HEK293 (cell line): ENCODE measurements around the gene ARID5A.
A peak's percentile ranks its signal among the peaks of the same experiment; 100 is the strongest.
"Not testable (repeated sequence)": the region's sequence is repeated elsewhere in the genome, so short reads cannot be mapped to it uniquely, and the experiment has no call there.

Experiments
- CTCF ChIA-PET: fragments of 350-600 bp; formaldehyde crosslinking; extraction: SDS; loops from one replicate; lab custom pipeline; 2021; ENCODE audit warnings: antibody characterized with exemption; lab: Yijun Ruan, JAX
- POLR2A ChIA-PET: fragments of 300-600 bp; formaldehyde crosslinking; extraction: SDS; loops from one replicate; lab custom pipeline; 2020; ENCODE audit warnings: antibody characterized with exemption, inconsistent platforms; lab: Yijun Ruan, JAX
- H3K27ac ChIP-seq: fragments of 200-500 bp; sonication (Bioruptor generic); 2 replicates; pipeline ENCODE4 v1.5.1; 2014; ENCODE audit warnings: low read depth, low read length, control low read depth, inconsistent platforms; ENCODE audit errors: extremely low read depth
- H3K36me3 ChIP-seq, 2 experiments: fragments of 200-500 bp in 1 of 2; sonication (Bioruptor generic) in 1 of 2; 1 replicate in 1 of 2; 2 replicates in 1 of 2; pipeline ENCODE4 v1.5.1; 2014 to 2017; ENCODE audit warnings: inconsistent platforms in 2 of 2, low read length in 2 of 2; ENCODE audit not compliant: control insufficient read depth in 2 of 2, insufficient read depth in 1 of 2
- H3K4me1 ChIP-seq: fragments of 200-500 bp; sonication (Bioruptor generic); 2 replicates; pipeline ENCODE4 v1.5.1; 2014; ENCODE audit warnings: mild to moderate bottlenecking, low read length, inconsistent platforms; ENCODE audit not compliant: control insufficient read depth, insufficient read depth
- H3K4me3 ChIP-seq: 2 replicates; pipeline ENCODE4 v1.5.1; 2011; ENCODE audit warnings: low read depth, mild to moderate bottlenecking, control low read depth, low read length, moderate library complexity
- H3K9me3 ChIP-seq: fragments of 200-500 bp; sonication (Bioruptor generic); 2 replicates; pipeline ENCODE4 v1.5.1; 2014; ENCODE audit warnings: low read depth, low read length, inconsistent platforms; ENCODE audit not compliant: control insufficient read depth, insufficient read depth
- MYNN ChIP-seq: fragments of 450-650 bp; formaldehyde crosslinking; IDR thresholded peaks from 2 replicates; pipeline ENCODE4 v1.5.1; 2016; ENCODE audit warnings: missing biosample characterization, missing genetic modification characterization, borderline replicate concordance
- SP2 ChIP-seq: fragments of 450-650 bp; formaldehyde crosslinking; IDR thresholded peaks from 2 replicates; pipeline ENCODE4 v1.5.1; 2016; ENCODE audit warnings: missing biosample characterization, missing genetic modification characterization
- TRIM28 ChIP-seq: IDR thresholded peaks from 2 replicates; pipeline ENCODE4 v1.6.1; 2011; ENCODE audit warnings: low read length, control low read depth, borderline replicate concordance
- ZBTB20 ChIP-seq: fragments of 450-650 bp; formaldehyde crosslinking; IDR thresholded peaks from 2 replicates; pipeline ENCODE4 v1.5.1; 2016; ENCODE audit warnings: missing biosample characterization, missing genetic modification characterization
- ZFP41 ChIP-seq: fragments of 450-650 bp; formaldehyde crosslinking; IDR thresholded peaks from 2 replicates; pipeline ENCODE4 v1.5.1; 2016; ENCODE audit warnings: missing biosample characterization, missing genetic modification characterization, borderline replicate concordance
- ZNF138 ChIP-seq: fragments of 450-650 bp; formaldehyde crosslinking; IDR thresholded peaks from 2 replicates; pipeline ENCODE4 v1.5.1; 2016; ENCODE audit warnings: missing biosample characterization, missing genetic modification characterization, borderline replicate concordance
- ZNF214 ChIP-seq: fragments of 450-650 bp; formaldehyde crosslinking; IDR thresholded peaks from 2 replicates; pipeline ENCODE4 v1.5.1; 2017; ENCODE audit warnings: missing biosample characterization, mild to moderate bottlenecking, missing genetic modification characterization, borderline replicate concordance
- ZNF350 ChIP-seq: fragments of 450-650 bp; formaldehyde crosslinking; IDR thresholded peaks from 2 replicates; pipeline ENCODE4 v1.5.0; 2017; ENCODE audit warnings: missing biosample characterization, mild to moderate bottlenecking, missing genetic modification characterization
- ZNF354C ChIP-seq: fragments of 450-650 bp; formaldehyde crosslinking; IDR thresholded peaks from 2 replicates; pipeline ENCODE4 v1.5.1; 2016; ENCODE audit warnings: missing biosample characterization, missing genetic modification characterization, low read depth, borderline replicate concordance
- ZNF521 ChIP-seq: fragments of 450-650 bp; formaldehyde crosslinking; IDR thresholded peaks from 2 replicates; pipeline ENCODE4 v1.5.1; 2017; ENCODE audit warnings: missing biosample characterization, mild to moderate bottlenecking, missing genetic modification characterization
- ZNF654 ChIP-seq: fragments of 450-650 bp; formaldehyde crosslinking; IDR thresholded peaks from 2 replicates; pipeline ENCODE4 v1.5.1; 2016; ENCODE audit warnings: low read depth, missing biosample characterization, missing genetic modification characterization
- ZXDB ChIP-seq: fragments of 450-650 bp; formaldehyde crosslinking; IDR thresholded peaks from 2 replicates; pipeline ENCODE4 v1.5.1; 2016; ENCODE audit warnings: missing biosample characterization, missing genetic modification characterization
- TF ChIP-seq, protein P1 (sequence below): fragments of 450-650 bp; formaldehyde crosslinking; IDR thresholded peaks from 2 replicates; pipeline ENCODE4 v1.5.1; 2017; ENCODE audit warnings: missing biosample characterization, missing genetic modification characterization
- TF ChIP-seq, protein P2 (sequence below): sonication (generic); formaldehyde crosslinking; IDR thresholded peaks from 2 replicates; pipeline ENCODE4 v1.8.1; 2022; ENCODE audit warnings: mild to moderate bottlenecking, moderate library complexity, missing genetic modification reagents
- TF ChIP-seq, protein P3 (sequence below): fragments of 450-650 bp; formaldehyde crosslinking; IDR thresholded peaks from 2 replicates; pipeline ENCODE4 v1.5.1; 2016; ENCODE audit warnings: missing biosample characterization, missing genetic modification characterization, borderline replicate concordance
- TF ChIP-seq, protein P4 (sequence below): fragments of 450-650 bp; formaldehyde crosslinking; IDR thresholded peaks from 2 replicates; pipeline ENCODE4 v1.5.1; 2017; ENCODE audit warnings: missing biosample characterization, missing genetic modification characterization

ARID5A gene

DNA sequence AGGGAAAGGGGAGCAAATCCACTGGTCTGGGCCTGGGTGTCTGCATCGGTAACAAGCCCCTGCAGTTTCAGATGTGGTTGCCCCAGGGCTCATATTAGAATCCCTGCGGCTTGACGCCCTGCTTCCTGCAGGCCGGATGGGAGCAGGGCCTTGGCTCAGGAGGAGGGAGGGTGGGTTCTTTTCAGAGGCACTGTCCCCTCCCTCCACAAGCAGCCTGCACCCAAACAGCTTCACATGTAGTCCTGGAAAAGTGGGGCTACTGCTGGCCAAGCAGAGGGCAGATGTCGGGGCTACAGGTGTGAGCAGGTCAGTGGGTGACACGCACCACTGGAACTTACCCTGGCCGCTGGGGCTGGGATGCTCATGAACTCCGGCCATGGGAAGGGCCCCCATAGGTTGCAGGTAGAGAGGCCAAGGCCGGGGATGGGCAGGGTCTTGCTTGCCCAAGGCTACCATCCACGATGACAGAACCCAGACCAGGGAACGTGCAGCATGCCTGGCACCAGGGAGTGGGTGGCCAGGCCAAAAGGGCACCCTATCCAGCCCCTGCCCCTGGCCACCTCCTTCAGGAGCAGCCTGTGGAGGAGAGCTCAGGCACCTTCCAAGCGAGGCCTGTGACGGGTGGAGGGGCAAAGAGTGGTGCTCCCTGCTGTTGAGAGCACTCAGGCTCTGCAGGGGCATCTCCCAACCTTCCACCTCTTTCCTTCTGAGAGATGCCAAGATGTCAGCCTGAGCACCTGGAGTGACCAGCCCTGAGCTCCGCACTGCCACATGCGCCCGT, 16.8 kb downstream of the ARID5A start:
- Histone ChIP-seq H3K4me3 (no peak overlapping the region), H3K27ac (no peak overlapping the region), H3K9me3 (no peaks in the 10 kb centered on the region), H3K4me1 (no peaks in the 10 kb centered on the region)
- POLR2A ChIA-PET: interaction anchor here (0.6 to 1.3 kb wide), 2 partner anchors 15 to 40 kb away, joined by 5 to 6 read pairs; no protein-coding TSS in a partner anchor
- CTCF ChIA-PET: interaction anchor here (0.7 to 3.4 kb wide), 21 partner anchors 9 to 560 kb away, joined by 3 to 27 read pairs (median 6); partner anchors contain the start of genes ANKRD36 and NCAPH
- TF ChIP-seq ZNF354C (tag by site-specific recombination): no peak
- no peak for TF ChIP-seq MYNN
- no peak for TF ChIP-seq ZNF138 (tag by site-specific recombination)
- TF ChIP-seq ZNF350: no peak
- no peak for TF ChIP-seq ZNF521 (tag by site-specific recombination)
- TF ChIP-seq, protein P1, sequence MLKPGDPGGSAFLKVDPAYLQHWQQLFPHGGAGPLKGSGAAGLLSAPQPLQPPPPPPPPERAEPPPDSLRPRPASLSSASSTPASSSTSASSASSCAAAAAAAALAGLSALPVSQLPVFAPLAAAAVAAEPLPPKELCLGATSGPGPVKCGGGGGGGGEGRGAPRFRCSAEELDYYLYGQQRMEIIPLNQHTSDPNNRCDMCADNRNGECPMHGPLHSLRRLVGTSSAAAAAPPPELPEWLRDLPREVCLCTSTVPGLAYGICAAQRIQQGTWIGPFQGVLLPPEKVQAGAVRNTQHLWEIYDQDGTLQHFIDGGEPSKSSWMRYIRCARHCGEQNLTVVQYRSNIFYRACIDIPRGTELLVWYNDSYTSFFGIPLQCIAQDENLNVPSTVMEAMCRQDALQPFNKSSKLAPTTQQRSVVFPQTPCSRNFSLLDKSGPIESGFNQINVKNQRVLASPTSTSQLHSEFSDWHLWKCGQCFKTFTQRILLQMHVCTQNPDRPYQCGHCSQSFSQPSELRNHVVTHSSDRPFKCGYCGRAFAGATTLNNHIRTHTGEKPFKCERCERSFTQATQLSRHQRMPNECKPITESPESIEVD (tag by site-specific recombination): no peak
- TF ChIP-seq ZXDB (tag by site-specific recombination): no peak
- no peak for TF ChIP-seq ZFP41 (tag by site-specific recombination)
- TF ChIP-seq, all 188 proteins: peak for 0
- H3K36me3 ChIP-seq: peaks cover 0 to 39% of the 10 kb centered on the region in 2 experiments; a peak in 1 of 3 replicates

DNA sequence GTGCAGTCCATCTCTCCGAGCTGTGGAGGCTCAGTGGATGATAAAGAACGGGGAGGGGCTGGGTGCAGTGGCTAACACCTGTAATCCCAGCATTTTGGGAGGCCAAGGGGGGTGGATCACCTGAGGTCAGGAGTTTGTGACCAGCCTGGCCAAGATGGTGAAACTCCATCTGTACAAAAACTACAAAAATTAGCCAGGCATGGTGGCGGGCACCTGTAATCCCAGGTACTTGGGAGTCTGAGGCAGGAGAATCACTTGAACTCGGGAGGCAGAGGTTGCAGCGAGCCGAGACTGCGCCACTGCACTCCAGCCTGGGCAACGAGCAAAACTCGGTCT, 17.4 kb downstream of the ARID5A start:
- peaks cover 0 to 34% of the 10 kb centered on the region in 2 experiments; a peak in 1 of 3 replicates for H3K36me3 ChIP-seq

DNA sequence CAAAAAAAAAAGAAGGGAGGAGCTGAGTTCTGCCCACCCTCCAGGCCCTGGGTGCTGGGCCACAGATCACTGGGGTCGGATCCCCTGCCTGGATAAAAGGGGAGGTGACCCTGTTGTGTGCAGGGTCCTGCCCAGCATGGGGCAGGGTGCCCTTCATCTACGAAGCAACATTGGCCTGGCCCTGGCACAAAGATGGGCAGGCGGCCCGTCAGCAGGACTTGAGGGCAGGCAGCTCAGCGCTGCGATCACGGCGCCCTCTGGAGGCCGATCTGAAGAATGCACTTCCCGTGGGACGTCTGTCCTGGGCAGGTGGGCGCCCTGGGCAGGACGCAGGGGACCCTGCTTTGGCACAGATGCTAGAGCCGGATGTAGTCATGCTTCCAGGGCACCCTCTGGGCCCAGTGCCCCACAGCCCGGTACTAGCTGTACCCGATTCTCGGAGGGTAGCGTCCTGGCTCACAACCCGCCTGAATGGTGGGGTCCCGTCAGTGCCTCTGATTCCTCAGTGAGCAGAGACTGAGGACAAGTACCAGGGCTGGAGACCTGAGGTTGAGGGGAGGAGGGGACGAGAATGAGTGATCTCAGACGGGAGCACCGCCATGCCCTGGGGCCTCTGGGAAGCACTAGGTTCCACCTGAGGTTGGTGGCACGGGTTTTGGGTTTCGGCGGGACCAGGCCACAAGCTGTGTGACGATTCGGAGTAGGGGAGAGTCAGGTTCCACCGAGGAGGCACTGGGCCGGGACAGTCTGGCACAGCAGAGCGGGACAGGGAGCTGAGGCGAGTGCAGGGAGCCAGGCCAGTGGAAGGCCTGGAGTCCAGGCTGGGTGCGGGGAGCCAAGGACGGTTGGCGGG, 18.0 kb downstream of the ARID5A start:
- Histone ChIP-seq H3K9me3 (no peaks in the 10 kb centered on the region), H3K36me3 (peaks cover 0 to 28% of the 10 kb centered on the region in 2 experiments; a peak in 1 of 3 replicates), H3K27ac (no peak overlapping the region), H3K4me1 (no peaks in the 10 kb centered on the region), H3K4me3 (no peak overlapping the region)
- ChIA-PET POLR2A (interaction anchor here (0.6 to 1.3 kb wide), 3 partner anchors 16 to 147 kb away, joined by 5 to 6 read pairs (median 5); no protein-coding TSS in a partner anchor), CTCF (interaction anchor here (0.5 to 3.4 kb wide), 37 partner anchors 10 to 562 kb away, joined by 3 to 27 read pairs (median 5); partner anchors contain the start of genes ANKRD36, ARID5A and NCAPH)
- TF ChIP-seq, protein P2, sequence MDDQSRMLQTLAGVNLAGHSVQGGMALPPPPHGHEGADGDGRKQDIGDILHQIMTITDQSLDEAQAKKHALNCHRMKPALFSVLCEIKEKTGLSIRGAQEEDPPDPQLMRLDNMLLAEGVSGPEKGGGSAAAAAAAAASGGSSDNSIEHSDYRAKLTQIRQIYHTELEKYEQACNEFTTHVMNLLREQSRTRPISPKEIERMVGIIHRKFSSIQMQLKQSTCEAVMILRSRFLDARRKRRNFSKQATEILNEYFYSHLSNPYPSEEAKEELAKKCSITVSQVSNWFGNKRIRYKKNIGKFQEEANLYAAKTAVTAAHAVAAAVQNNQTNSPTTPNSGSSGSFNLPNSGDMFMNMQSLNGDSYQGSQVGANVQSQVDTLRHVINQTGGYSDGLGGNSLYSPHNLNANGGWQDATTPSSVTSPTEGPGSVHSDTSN (CRISPR knock-in tag): no peak
- TF ChIP-seq ZNF214 (no peak), ZBTB20 (tag by site-specific recombination) (no peak), ZNF654 (tag by site-specific recombination) (peak; percentile 56), SP2 (tag by site-specific recombination) (no peak), TRIM28 (no peak)
- TF ChIP-seq, protein P3, sequence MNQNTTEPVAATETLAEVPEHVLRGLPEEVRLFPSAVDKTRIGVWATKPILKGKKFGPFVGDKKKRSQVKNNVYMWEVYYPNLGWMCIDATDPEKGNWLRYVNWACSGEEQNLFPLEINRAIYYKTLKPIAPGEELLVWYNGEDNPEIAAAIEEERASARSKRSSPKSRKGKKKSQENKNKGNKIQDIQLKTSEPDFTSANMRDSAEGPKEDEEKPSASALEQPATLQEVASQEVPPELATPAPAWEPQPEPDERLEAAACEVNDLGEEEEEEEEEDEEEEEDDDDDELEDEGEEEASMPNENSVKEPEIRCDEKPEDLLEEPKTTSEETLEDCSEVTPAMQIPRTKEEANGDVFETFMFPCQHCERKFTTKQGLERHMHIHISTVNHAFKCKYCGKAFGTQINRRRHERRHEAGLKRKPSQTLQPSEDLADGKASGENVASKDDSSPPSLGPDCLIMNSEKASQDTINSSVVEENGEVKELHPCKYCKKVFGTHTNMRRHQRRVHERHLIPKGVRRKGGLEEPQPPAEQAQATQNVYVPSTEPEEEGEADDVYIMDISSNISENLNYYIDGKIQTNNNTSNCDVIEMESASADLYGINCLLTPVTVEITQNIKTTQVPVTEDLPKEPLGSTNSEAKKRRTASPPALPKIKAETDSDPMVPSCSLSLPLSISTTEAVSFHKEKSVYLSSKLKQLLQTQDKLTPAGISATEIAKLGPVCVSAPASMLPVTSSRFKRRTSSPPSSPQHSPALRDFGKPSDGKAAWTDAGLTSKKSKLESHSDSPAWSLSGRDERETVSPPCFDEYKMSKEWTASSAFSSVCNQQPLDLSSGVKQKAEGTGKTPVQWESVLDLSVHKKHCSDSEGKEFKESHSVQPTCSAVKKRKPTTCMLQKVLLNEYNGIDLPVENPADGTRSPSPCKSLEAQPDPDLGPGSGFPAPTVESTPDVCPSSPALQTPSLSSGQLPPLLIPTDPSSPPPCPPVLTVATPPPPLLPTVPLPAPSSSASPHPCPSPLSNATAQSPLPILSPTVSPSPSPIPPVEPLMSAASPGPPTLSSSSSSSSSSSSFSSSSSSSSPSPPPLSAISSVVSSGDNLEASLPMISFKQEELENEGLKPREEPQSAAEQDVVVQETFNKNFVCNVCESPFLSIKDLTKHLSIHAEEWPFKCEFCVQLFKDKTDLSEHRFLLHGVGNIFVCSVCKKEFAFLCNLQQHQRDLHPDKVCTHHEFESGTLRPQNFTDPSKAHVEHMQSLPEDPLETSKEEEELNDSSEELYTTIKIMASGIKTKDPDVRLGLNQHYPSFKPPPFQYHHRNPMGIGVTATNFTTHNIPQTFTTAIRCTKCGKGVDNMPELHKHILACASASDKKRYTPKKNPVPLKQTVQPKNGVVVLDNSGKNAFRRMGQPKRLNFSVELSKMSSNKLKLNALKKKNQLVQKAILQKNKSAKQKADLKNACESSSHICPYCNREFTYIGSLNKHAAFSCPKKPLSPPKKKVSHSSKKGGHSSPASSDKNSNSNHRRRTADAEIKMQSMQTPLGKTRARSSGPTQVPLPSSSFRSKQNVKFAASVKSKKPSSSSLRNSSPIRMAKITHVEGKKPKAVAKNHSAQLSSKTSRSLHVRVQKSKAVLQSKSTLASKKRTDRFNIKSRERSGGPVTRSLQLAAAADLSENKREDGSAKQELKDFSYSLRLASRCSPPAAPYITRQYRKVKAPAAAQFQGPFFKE (tag by site-specific recombination): no peak
- TF ChIP-seq, protein P4, sequence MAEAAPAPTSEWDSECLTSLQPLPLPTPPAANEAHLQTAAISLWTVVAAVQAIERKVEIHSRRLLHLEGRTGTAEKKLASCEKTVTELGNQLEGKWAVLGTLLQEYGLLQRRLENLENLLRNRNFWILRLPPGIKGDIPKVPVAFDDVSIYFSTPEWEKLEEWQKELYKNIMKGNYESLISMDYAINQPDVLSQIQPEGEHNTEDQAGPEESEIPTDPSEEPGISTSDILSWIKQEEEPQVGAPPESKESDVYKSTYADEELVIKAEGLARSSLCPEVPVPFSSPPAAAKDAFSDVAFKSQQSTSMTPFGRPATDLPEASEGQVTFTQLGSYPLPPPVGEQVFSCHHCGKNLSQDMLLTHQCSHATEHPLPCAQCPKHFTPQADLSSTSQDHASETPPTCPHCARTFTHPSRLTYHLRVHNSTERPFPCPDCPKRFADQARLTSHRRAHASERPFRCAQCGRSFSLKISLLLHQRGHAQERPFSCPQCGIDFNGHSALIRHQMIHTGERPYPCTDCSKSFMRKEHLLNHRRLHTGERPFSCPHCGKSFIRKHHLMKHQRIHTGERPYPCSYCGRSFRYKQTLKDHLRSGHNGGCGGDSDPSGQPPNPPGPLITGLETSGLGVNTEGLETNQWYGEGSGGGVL (tag by site-specific recombination): no peak

More for the DNA sequence above, 17.4 kb downstream of the ARID5A start:
- CTCF ChIA-PET: interaction anchor here (0.6 to 3.4 kb wide), 33 partner anchors 9 to 561 kb away, joined by 3 to 27 read pairs (median 5); partner anchors contain the start of genes ANKRD36, ARID5A and NCAPH
- not testable (repeated sequence) for H3K9me3 ChIP-seq, H3K4me1 ChIP-seq, H3K4me3 ChIP-seq, H3K27ac ChIP-seq
- POLR2A ChIA-PET: interaction anchor here (0.6 to 1.3 kb wide), 3 partner anchors 16 to 146 kb away, joined by 5 to 6 read pairs (median 5); no protein-coding TSS in a partner anchor
